ENCODE results near the gene DEUP1.

Gene DEUP1

DNA sequence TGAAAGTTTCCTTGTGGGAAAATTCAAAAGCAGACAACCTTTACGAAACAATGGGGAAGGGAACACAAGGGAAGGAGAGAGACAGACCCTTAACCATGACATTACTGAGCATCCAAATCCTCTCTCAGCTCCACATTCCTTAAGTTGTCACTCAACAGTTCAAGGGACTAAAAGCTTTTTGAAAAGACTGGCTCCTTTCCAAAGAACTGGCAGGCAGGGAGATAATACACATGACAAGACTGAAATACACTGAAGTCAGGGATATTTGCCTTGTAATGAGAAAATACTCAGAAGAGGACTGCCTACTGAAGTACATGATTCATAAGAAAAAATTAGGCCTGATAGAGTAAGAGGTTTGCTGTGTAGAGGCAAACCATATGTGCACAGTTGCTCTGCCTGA lies 143.6 kb downstream of the DEUP1 start:
- no peaks in the 10 kb centered on the region for H3K27me3 ChIP-seq (replicated peaks)
- H3K4me3 ChIP-seq (ENCODE audit: low read depth, low read length) = no peak overlapping the region
- no peaks in the 10 kb centered on the region for H3K36me3 ChIP-seq (replicated peaks)
- TF ChIP-seq, protein P1, sequence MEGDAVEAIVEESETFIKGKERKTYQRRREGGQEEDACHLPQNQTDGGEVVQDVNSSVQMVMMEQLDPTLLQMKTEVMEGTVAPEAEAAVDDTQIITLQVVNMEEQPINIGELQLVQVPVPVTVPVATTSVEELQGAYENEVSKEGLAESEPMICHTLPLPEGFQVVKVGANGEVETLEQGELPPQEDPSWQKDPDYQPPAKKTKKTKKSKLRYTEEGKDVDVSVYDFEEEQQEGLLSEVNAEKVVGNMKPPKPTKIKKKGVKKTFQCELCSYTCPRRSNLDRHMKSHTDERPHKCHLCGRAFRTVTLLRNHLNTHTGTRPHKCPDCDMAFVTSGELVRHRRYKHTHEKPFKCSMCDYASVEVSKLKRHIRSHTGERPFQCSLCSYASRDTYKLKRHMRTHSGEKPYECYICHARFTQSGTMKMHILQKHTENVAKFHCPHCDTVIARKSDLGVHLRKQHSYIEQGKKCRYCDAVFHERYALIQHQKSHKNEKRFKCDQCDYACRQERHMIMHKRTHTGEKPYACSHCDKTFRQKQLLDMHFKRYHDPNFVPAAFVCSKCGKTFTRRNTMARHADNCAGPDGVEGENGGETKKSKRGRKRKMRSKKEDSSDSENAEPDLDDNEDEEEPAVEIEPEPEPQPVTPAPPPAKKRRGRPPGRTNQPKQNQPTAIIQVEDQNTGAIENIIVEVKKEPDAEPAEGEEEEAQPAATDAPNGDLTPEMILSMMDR (IDR thresholded peaks at IDR 0.05; ENCODE audit: low read depth, low read length, missing control alignments) = no peak
- no peak for DNase-seq
- no peak overlapping the region for H3K27ac ChIP-seq
- in situ Hi-C loops (cut with HindIII; ENCODE audit: low pct_ligation_motif_present, low sequenced_read_pairs) = no loop called here

DNA sequence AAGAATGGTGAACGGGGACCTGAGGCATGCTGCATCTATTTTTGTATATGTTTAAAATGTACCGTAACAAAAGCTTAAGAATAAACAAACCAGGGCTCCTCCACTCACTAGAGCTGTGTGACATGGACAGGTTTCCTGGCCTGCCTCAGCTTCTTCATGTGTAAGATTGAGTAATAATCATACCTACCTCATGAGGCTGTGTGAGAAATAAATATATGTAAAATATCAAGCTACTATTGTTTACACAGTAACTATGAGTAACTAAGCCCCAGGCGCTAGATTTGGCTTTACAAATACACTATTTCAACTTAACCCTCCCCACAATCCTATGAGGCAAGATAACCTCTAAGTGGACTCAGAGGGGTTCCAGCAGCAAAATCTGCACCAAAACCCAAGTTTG lies 146.3 kb downstream of the DEUP1 start:
- no peak overlapping the region for H3K27ac ChIP-seq
- in situ Hi-C loops (cut with HindIII; ENCODE audit: low pct_ligation_motif_present, low sequenced_read_pairs) = no loop called here
- H3K27me3 ChIP-seq (replicated peaks) = no peaks in the 10 kb centered on the region
- H3K36me3 ChIP-seq (replicated peaks) = no peaks in the 10 kb centered on the region
- peak; percentile 28 for DNase-seq
- TF ChIP-seq, protein P1 (IDR thresholded peaks at IDR 0.05; ENCODE audit: low read depth, low read length, missing control alignments) = no peak
- H3K4me3 ChIP-seq (ENCODE audit: low read depth, low read length) = no peak overlapping the region

DNA sequence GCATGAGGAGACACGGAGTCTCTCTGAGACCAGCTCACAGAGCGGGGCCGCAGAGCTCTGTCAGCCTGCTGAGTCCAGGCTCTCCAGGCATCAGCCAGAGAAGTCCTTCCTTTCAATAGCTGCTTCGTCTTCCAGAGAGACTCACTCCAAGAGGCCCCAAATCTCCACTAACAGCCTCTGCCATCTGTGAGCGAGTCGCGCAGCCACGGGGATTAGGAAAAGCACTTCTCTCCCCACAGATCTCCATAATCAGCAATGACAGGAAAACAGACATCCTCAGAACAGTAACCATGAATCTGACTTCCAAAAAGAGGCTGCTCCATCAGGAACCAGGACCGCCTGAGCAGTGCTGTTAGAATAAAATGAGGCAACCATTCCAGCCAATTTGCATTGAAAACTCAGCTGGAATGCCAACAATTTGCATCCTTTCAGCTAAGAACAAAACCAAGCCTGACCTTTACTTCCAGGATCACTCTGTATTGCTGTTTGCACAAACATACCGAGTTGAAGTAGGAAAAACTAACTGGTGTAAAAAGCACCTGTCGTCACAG lies 147.2 kb downstream of the DEUP1 start:
- no peak overlapping the region for H3K27ac ChIP-seq
- no peaks in the 10 kb centered on the region for H3K27me3 ChIP-seq (replicated peaks)
- in situ Hi-C loops (cut with HindIII; ENCODE audit: low pct_ligation_motif_present, low sequenced_read_pairs) = no loop called here
- H3K36me3 ChIP-seq (replicated peaks) = no peaks in the 10 kb centered on the region
- H3K4me3 ChIP-seq (ENCODE audit: low read depth, low read length) = no peak overlapping the region
- TF ChIP-seq, protein P1 (IDR thresholded peaks at IDR 0.05; ENCODE audit: low read depth, low read length, missing control alignments) = no peak
- no peak for DNase-seq

DNA sequence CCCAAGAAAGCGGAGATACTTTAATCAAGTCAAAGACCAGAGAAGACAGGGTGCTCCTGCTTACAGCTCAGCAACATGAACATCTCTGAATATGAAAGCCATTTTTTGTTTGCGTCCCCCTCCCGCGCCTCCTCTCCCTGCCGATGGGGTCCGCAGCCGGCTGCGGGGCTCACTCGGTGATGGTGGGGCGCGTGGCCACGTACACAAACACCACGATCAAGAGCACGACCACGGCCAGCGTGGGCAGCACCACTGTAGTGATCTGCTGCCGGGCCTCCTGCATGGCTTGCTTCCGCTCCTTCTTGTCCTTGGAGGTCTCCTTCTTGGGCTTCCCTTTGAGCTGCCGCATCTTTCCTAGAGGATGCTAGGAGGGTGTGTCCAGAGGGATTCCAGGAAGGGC lies 148.3 kb downstream of the DEUP1 start:
- TF ChIP-seq, protein P1 (IDR thresholded peaks at IDR 0.05; ENCODE audit: low read depth, low read length, missing control alignments) = no peak
- in situ Hi-C loops (cut with HindIII; ENCODE audit: low pct_ligation_motif_present, low sequenced_read_pairs) = no loop called here
- Histone ChIP-seq H3K4me3 (ENCODE audit: low read depth, low read length) (no peak overlapping the region), H3K27me3 (replicated peaks) (no peaks in the 10 kb centered on the region), H3K27ac (no peak overlapping the region), H3K36me3 (replicated peaks) (no peaks in the 10 kb centered on the region)
- DNase-seq = no peak

DNA sequence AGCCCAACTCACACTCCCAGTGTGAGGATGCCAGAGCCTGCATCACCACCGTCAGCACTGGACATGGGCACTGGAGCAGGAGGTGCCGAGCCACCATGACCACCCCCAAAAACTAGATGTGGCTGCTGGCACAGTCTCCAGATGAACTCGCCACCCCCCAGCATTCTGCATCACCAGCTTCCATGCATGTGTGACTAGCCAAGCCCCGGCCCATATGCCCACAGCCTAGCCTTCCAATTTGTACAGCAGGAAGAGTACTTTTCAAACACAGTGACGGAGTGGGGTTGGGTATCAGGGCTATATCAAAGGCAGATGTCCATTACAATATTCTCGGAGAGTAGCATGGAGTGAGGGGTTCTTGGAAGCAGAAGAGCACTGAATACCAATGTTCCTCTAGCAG lies 149.7 kb downstream of the DEUP1 start:
- in situ Hi-C loops (cut with HindIII; ENCODE audit: low pct_ligation_motif_present, low sequenced_read_pairs) = no loop called here
- TF ChIP-seq, protein P1 (IDR thresholded peaks at IDR 0.05; ENCODE audit: low read depth, low read length, missing control alignments) = no peak
- H3K36me3 ChIP-seq (replicated peaks) = no peaks in the 10 kb centered on the region
- no peak overlapping the region for H3K27ac ChIP-seq
- no peaks in the 10 kb centered on the region for H3K27me3 ChIP-seq (replicated peaks)
- no peak for DNase-seq
- H3K4me3 ChIP-seq (ENCODE audit: low read depth, low read length) = no peak overlapping the region

DNA sequence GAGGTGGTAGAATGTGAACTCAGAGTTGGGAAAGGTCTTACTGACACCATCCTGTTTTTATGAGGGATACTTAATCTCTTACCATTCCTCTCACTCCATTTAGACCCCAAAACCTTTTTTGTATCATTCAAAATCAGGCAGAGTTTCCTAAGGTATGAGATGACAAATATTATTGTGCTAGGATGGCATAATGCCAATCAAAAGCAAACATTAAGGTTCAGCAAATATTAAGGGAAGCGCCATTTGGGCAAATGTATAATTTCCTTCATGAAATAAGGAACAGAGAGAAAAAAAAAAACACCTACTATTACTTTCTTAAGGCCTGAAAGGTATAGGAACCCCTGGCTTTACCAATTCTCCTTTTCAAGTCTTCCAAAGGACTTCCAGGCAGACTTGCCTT lies 150.2 kb downstream of the DEUP1 start:
- Histone ChIP-seq H3K36me3 (replicated peaks) (no peaks in the 10 kb centered on the region), H3K27ac (no peak overlapping the region), H3K4me3 (ENCODE audit: low read depth, low read length) (no peak overlapping the region), H3K27me3 (replicated peaks) (no peaks in the 10 kb centered on the region)
- TF ChIP-seq, protein P1 (IDR thresholded peaks at IDR 0.05; ENCODE audit: low read depth, low read length, missing control alignments) = no peak
- in situ Hi-C loops (cut with HindIII; ENCODE audit: low pct_ligation_motif_present, low sequenced_read_pairs) = no loop called here
- DNase-seq = no peak
